Measurements from ENCODE around the gene KCTD16. TPM values are rescaled to one million over a fixed set of nuclear protein-coding genes. Genes with fewer than 3 reads are reported as not detected.

Gene KCTD16
- total RNA-seq, 1 donor from 2014 or later, result 0.64 TPM

GRCh38 chr5:144395704-144396103 is 225.0 kb downstream of the KCTD16 start:
- Histone ChIP-seq H3K4me3 (no peak overlapping the region), H3K36me3 (no peaks in the 10 kb centered on the region), H3K9me3 (no peaks in the 10 kb centered on the region), H3K4me1 (no peaks in the 10 kb centered on the region), H3K27ac (no peak overlapping the region), H3K27me3 (no peaks in the 10 kb centered on the region)
- no peak for DNase-seq (ENCODE audit: low spot score in 2 of 2)
- intact Hi-C loops (cut with DNase I), result no loop called here
- TF ChIP-seq CTCF (IDR thresholded peaks at IDR 0.05), result no peak

- Histone ChIP-seq H3K4me3 (no peak overlapping the region), H3K27ac (no peak overlapping the region), H3K36me3 (no peaks in the 10 kb centered on the region), H3K9me3 (no peaks in the 10 kb centered on the region), H3K27me3 (no peaks in the 10 kb centered on the region), H3K4me1 (no peaks in the 10 kb centered on the region)
- no peak for TF ChIP-seq CTCF (IDR thresholded peaks at IDR 0.05)
- intact Hi-C loops (cut with DNase I), result no loop called here
- DNase-seq (ENCODE audit: low spot score in 2 of 2), result no peak
Measured at GRCh38 chr5:144403058-144403457, 232.4 kb downstream of the KCTD16 start.

GRCh38 chr5:144403817-144404420 is 233.2 kb downstream of the KCTD16 start:
- H3K27ac ChIP-seq, result no peak overlapping the region
- H3K4me1 ChIP-seq, result no peaks in the 10 kb centered on the region
- TF ChIP-seq CTCF (IDR thresholded peaks at IDR 0.05), result no peak
- intact Hi-C loops (cut with DNase I), result no loop called here
- no peaks in the 10 kb centered on the region for H3K27me3 ChIP-seq
- no peak for DNase-seq (ENCODE audit: low spot score in 2 of 2)
- H3K36me3 ChIP-seq, result no peaks in the 10 kb centered on the region
- no peaks in the 10 kb centered on the region for H3K9me3 ChIP-seq
- H3K4me3 ChIP-seq, result no peak overlapping the region

GRCh38 chr5:144404672-144405071 is 234.0 kb downstream of the KCTD16 start:
- no peak overlapping the region for H3K27ac ChIP-seq
- TF ChIP-seq CTCF (IDR thresholded peaks at IDR 0.05), result no peak
- H3K4me1 ChIP-seq, result no peaks in the 10 kb centered on the region
- no peaks in the 10 kb centered on the region for H3K9me3 ChIP-seq
- DNase-seq (ENCODE audit: low spot score in 2 of 2), result no peak
- H3K36me3 ChIP-seq, result no peaks in the 10 kb centered on the region
- intact Hi-C loops (cut with DNase I), result no loop called here
- no peaks in the 10 kb centered on the region for H3K27me3 ChIP-seq
- H3K4me3 ChIP-seq, result no peak overlapping the region

- Histone ChIP-seq H3K27me3 (no peaks in the 10 kb centered on the region), H3K4me1 (no peaks in the 10 kb centered on the region), H3K4me3 (no peak overlapping the region), H3K36me3 (no peaks in the 10 kb centered on the region), H3K27ac (no peak overlapping the region), H3K9me3 (no peaks in the 10 kb centered on the region)
- no peak for TF ChIP-seq CTCF (IDR thresholded peaks at IDR 0.05)
- intact Hi-C loops (cut with DNase I), result no loop called here
- no peak for DNase-seq (ENCODE audit: low spot score in 2 of 2)
Measured at GRCh38 chr5:144405991-144406390, 235.3 kb downstream of the KCTD16 start.

- DNase-seq (ENCODE audit: low spot score in 2 of 2), result no peak
- Histone ChIP-seq H3K4me1 (no peaks in the 10 kb centered on the region), H3K27ac (no peak overlapping the region), H3K27me3 (no peaks in the 10 kb centered on the region), H3K36me3 (no peaks in the 10 kb centered on the region), H3K9me3 (no peaks in the 10 kb centered on the region), H3K4me3 (no peak overlapping the region)
- intact Hi-C loops (cut with DNase I), result no loop called here
- no peak for TF ChIP-seq CTCF (IDR thresholded peaks at IDR 0.05)
Measured at GRCh38 chr5:144406442-144406841, 235.8 kb downstream of the KCTD16 start.
